Left lung (tissue), 10 donors: ENCODE results near the gene C1orf115. TPM values are rescaled to one million over a fixed set of nuclear protein-coding genes. Genes with fewer than 3 reads are reported as not detected.
"Not testable (repeated sequence)": the region's sequence is repeated elsewhere in the genome, so short reads cannot be mapped to it uniquely, and the experiment has no call there.

ENCODE experiments used
- ATAC-seq: fragments of 200-7000 bp; cut with Tn5 transposase; one replicate; pipeline ENCODE4 v1.9.1; 2020; ENCODE audit warnings: moderate library complexity
- DNase-seq, 4 donors: peaks; one replicate each; pipeline ENCODE4 v3.0.0-alpha.2; 2013 to 2020
- H3K27ac ChIP-seq, 2 donors: fragments of 200-600 bp; sonication (generic) in 1 of 2; one replicate each; pipeline versions ENCODE4 v1.5.0 to v1.8.0; 2020 to 2021
- H3K27me3 ChIP-seq, 2 donors: fragments of 200-600 bp; sonication (generic) in 1 of 2; one replicate each; pipeline versions ENCODE4 v1.5.0 to v1.8.0; 2020 to 2021
- H3K36me3 ChIP-seq, 2 donors: fragments of 200-600 bp; sonication (generic) in 1 of 2; one replicate each; pipeline versions ENCODE4 v1.5.0 to v1.8.0; 2020 to 2021
- H3K4me1 ChIP-seq, 2 donors: fragments of 200-600 bp; one replicate each; pipeline ENCODE4 v1.8.0; 2021
- H3K4me3 ChIP-seq, 2 donors: fragments of 200-600 bp; sonication (generic) in 1 of 2; one replicate each; pipeline versions ENCODE4 v1.5.0 to v1.8.0; 2020 to 2021; ENCODE audit warnings: mild to moderate bottlenecking in 1 of 2
- H3K9me3 ChIP-seq, 2 donors: fragments of 200-600 bp; sonication (generic) in 1 of 2; one replicate each; pipeline versions ENCODE4 v1.5.0 to v1.8.0; 2020 to 2021
- intact Hi-C, 2 donors: fragments of 100-400 bp; cut with DNase I; formaldehyde crosslinking; loops; one replicate each; pipeline versions ENCODE4 v1.11.2 to v1.14.2; 2022
- polyA plus RNA-seq, 6 donors: library from polyadenylated mRNA; unstranded; fragments of 120-200 nt; gene quantifications; one replicate each; pipeline ENCODE4 v1.2.1, GENCODE V29; 2013; ENCODE audit not compliant: insufficient read length in 6 of 6
- total RNA-seq, 2 donors: library from RNA; stranded (reverse); fragmentation: NEBNext Ultra II Directional; extraction: Animal tissue kit (Norgen Biotek cat#: 25700); gene quantifications; one replicate each; pipeline ENCODE4 v1.2.1, GENCODE V29; 2021
- TF ChIP-seq, protein P1 (sequence below), 2 donors: fragments of 200-600 bp; sonication (generic) in 1 of 2; IDR thresholded peaks; one replicate each; pipeline versions ENCODE4 v1.5.0 to v1.8.0; 2021; ENCODE audit warnings: antibody characterized with exemption in 2 of 2
- donor health status: DM: no; HTN: yes; CAD: no.
- donor health status: DM: no; HTN: no; CAD: no.

C1orf115 gene
- total and polyA plus RNA-seq, 8 donors, result 13.1 to 25.0 (median 19.0) TPM

DNA sequence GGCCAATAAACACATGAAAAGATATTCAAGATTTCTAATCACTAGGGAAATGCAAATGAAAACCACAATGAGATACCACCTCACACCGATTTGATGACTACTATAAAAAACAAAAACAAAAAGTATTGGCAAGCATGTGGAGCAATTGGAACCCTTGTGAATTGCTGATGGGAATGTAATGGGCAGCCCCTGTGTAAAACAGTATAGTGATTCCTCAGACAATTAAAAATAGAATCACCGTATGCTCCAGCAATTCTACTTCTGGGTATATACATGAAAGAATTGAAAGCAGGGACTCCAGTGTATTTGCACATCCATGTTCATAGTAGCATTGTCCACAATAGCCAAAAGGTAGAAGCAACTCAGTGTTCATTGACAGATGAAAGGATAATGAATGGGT lies 12.9 kb upstream of the C1orf115 start:
- ATAC-seq (no peak), DNase-seq (no peak)
- no peak overlapping the region for H3K4me3 ChIP-seq
- H3K27me3 ChIP-seq, result no peaks in the 10 kb centered on the region
- no peaks in the 10 kb centered on the region for H3K36me3 ChIP-seq
- TF ChIP-seq, protein P1, sequence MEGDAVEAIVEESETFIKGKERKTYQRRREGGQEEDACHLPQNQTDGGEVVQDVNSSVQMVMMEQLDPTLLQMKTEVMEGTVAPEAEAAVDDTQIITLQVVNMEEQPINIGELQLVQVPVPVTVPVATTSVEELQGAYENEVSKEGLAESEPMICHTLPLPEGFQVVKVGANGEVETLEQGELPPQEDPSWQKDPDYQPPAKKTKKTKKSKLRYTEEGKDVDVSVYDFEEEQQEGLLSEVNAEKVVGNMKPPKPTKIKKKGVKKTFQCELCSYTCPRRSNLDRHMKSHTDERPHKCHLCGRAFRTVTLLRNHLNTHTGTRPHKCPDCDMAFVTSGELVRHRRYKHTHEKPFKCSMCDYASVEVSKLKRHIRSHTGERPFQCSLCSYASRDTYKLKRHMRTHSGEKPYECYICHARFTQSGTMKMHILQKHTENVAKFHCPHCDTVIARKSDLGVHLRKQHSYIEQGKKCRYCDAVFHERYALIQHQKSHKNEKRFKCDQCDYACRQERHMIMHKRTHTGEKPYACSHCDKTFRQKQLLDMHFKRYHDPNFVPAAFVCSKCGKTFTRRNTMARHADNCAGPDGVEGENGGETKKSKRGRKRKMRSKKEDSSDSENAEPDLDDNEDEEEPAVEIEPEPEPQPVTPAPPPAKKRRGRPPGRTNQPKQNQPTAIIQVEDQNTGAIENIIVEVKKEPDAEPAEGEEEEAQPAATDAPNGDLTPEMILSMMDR (IDR thresholded peaks at IDR 0.05), result no peak
- no peak overlapping the region for H3K27ac ChIP-seq
- peaks cover 0 to 11% of the 10 kb centered on the region in 2 donors for H3K4me1 ChIP-seq
- intact Hi-C loops, result no loop called here
- H3K9me3 ChIP-seq, result no peaks in the 10 kb centered on the region

DNA sequence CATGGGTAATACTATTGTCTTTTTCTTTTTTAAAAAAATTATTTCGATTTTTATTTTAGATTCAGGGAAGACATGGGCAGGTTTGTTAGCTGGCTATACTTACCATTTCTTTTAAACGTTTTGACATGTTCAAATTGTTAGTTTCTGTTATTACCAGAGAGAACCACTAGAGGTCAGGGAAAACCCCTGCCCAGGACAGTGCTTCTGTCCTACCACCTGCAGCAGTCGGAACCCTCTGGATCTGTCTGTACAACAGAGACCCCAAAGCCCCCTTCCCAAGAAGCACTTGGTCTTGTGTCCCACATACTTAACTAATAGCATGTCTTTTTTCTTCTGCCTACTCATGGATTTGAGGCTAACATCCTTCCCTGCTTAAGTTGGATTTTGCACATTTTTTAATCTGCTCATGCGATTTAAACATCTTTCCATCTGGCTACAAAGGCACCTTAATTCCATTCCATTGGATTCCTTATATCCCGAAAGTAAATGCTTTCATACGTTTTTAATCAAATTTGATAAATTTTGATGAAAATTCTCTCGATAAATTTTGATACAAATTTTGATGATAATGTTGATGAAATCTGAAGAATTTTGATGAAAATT lies 10.0 kb upstream of the C1orf115 start:
- DNase-seq (peak in 2 of 4 donors; percentile 27 to 59), ATAC-seq (peak; percentile 87)
- no peak overlapping the region for H3K4me3 ChIP-seq
- no peaks in the 10 kb centered on the region for H3K9me3 ChIP-seq
- intact Hi-C loops, result loop anchor here in 1 of 2 donors (10.0 kb wide), 1 partner anchor 95 kb away; no protein-coding TSS in a partner anchor
- no peaks in the 10 kb centered on the region for H3K27me3 ChIP-seq
- no peak overlapping the region for H3K27ac ChIP-seq
- H3K4me1 ChIP-seq, result peaks cover 0 to 11% of the 10 kb centered on the region in 2 donors
- TF ChIP-seq, protein P1 (IDR thresholded peaks at IDR 0.05), result peak; percentile 44 to 76
- no peaks in the 10 kb centered on the region for H3K36me3 ChIP-seq

DNA sequence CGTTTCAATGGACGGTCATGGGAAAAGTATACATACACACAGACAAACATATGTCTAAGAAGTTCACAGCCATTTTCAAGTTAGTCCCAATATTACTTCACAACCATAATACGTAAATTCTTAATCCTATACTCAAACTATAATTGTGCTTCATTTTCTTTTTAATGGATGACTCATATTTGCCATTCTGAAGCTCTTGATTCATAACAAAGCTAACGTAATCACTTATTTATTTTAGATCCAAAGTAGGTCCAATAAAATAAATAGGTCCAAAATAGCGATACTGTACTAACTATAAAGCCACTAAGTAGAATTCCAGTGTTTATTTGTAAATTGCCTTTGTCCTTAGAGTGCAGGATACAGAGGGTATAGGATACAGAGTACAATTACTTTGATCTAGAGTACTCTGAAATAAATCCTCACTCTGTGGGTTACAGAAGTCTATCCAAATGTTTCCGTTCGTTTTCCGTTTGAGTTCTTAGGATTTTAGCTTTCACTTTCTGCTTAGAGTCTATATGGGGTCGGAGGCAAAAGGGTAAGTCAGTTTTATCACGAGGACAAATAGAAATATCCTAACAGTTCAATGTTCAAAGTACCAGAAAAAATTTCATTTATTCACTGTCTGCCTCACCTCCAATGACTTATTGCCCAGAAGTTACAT lies 8.8 kb upstream of the C1orf115 start:
- TF ChIP-seq, protein P1 (IDR thresholded peaks at IDR 0.05), result no peak
- peaks cover 0 to 11% of the 10 kb centered on the region in 2 donors for H3K4me1 ChIP-seq
- H3K27me3 ChIP-seq, result no peaks in the 10 kb centered on the region
- no peaks in the 10 kb centered on the region for H3K36me3 ChIP-seq
- intact Hi-C loops, result loop anchor here in 1 of 2 donors (10.0 kb wide), 1 partner anchor 93 kb away; no protein-coding TSS in a partner anchor
- no peak for DNase-seq
- peak overlapping the region in 1 of 2 donors; percentile 1 for H3K4me3 ChIP-seq
- no peaks in the 10 kb centered on the region for H3K9me3 ChIP-seq
- H3K27ac ChIP-seq, result peak overlapping the region in 1 of 2 donors; percentile 2
- no peak for ATAC-seq

DNA sequence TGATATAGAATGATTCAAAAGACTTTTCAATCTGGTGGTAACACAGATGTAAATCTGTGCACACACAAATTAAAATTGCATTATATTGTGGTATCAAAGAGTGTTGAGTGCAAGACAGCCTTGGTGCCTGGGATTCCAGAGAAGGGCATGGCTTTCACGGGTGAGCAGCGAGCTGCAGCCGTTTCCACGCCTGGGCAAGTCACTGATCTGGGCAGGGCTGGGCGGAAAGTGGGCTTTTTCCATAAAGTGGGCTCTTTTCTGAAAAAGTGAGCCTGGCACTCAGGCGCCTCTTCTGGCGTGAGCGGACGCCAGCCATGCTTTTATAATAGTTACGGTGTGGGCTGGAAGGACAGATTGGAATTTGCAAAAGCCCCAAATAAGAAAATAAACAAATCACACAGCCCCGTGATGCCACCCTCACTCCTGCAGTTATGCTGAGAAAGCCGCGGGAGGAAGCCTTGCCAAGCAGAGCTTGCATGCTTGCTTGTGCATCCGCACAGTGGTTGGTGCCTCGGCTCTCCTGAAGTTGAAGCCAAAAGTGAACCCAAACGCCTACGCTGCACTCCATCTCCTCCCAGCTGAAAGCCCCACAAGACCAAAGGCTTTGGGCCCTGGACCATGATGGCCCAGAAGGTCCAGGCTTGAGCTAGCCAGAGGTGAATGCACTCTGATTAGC lies 7.1 kb upstream of the C1orf115 start:
- ATAC-seq (no peak), DNase-seq (peak in 1 of 4 donors; percentile 63)
- Histone ChIP-seq H3K9me3 (no peaks in the 10 kb centered on the region), H3K27ac (no peak overlapping the region), H3K4me1 (peaks cover 0 to 11% of the 10 kb centered on the region in 2 donors), H3K4me3 (no peak overlapping the region), H3K36me3 (no peaks in the 10 kb centered on the region), H3K27me3 (no peaks in the 10 kb centered on the region)
- TF ChIP-seq, protein P1 (IDR thresholded peaks at IDR 0.05), result no peak
- intact Hi-C loops, result loop anchor here in 1 of 2 donors (10.0 kb wide), 1 partner anchor 92 kb away; no protein-coding TSS in a partner anchor

DNA sequence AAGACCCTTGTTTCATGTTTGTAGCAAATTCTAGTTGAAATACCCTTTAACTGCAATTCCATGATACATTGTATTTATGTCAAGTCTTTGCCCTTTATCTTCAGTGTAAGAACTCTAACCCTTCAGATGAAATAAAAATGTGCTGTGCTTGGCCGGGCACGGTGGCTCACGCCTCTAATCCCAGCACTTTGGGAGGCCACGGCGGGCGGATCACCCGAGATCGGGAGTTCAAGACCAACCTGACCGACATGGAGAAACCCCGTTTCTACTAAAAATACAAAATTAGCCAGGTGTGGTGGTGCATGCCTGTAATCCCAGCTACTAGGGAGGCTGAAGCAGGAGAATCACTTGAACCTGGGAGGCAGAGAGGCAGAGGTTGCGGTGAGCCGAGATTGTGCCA lies 6.4 kb upstream of the C1orf115 start:
- H3K9me3 ChIP-seq, H3K27ac ChIP-seq, H3K4me3 ChIP-seq, H3K27me3 ChIP-seq, H3K36me3 ChIP-seq, ATAC-seq: not testable (repeated sequence)
- peak in 1 of 4 donors; percentile 68 for DNase-seq
- peaks cover 0 to 11% of the 10 kb centered on the region in 2 donors for H3K4me1 ChIP-seq
- intact Hi-C loops, result loop anchor here in 1 of 2 donors (10.0 kb wide), 1 partner anchor 91 kb away; no protein-coding TSS in a partner anchor
